Caco-2 (cell line): ENCODE measurements around the gene SLC16A11. TPM values are rescaled to one million over a fixed set of nuclear protein-coding genes. Genes with fewer than 3 reads are reported as not detected.
"Not testable (repeated sequence)": the region's sequence is repeated elsewhere in the genome, so short reads cannot be mapped to it uniquely, and the experiment has no call there.

ENCODE experiments used
- BruUV-seq: library from RNA; stranded (reverse); fragments of 400-500 nt; replicated peaks from 2 replicates; lab custom pipeline; 2021; lab: Mats Ljungman, UMichigan
- CTCF ChIA-PET: fragments of 300-600 bp; sonication (Branson Sonifier 250); formaldehyde crosslinking; loops from one replicate; lab custom pipeline; 2022; ENCODE audit warnings: antibody characterized with exemption; lab: Charles Lee
- POLR2A ChIA-PET: fragments of 300-600 bp; sonication (Branson Sonifier 250); formaldehyde crosslinking; loops from one replicate; lab custom pipeline; 2022; ENCODE audit warnings: antibody characterized with exemption; lab: Charles Lee
- DNase-seq, 2 experiments: peaks; one replicate each; pipeline versions ENCODE4 v3.0.0 to v3.0.0-alpha.2; 2020 to 2022
- H3K27me3 ChIP-seq: replicated peaks from 2 replicates; pipeline ENCODE4 v1.6.0; 2011; ENCODE audit warnings: low read length; ENCODE audit not compliant: control insufficient read depth, insufficient read depth
- H3K36me3 ChIP-seq: 2 replicates; pipeline ENCODE4 v1.5.1; 2011; ENCODE audit warnings: low read length; ENCODE audit not compliant: control insufficient read depth, insufficient read depth
- H3K4me1 ChIP-seq: fragments of 250-450 bp; sonication (Bioruptor Pico); 2 replicates; pipeline ENCODE4 v1.5.1; 2020; ENCODE audit warnings: mild to moderate bottlenecking
- H3K4me3 ChIP-seq: 2 replicates; pipeline ENCODE4 v1.5.1; 2011; ENCODE audit warnings: low read depth, mild to moderate bottlenecking, control low read depth, low read length
- H3K9me3 ChIP-seq: fragments of 250-450 bp; sonication (Bioruptor Pico); 2 replicates; pipeline ENCODE4 v1.5.1; 2020; ENCODE audit warnings: mild to moderate bottlenecking, moderate library complexity
- H3K27ac Mint-ChIP-seq: one replicate; pipeline ENCODE4 v1.8.0; 2022; ENCODE audit warnings: mixed read lengths; ENCODE audit not compliant: unreplicated experiment
- H3K27me3 Mint-ChIP-seq: one replicate; pipeline ENCODE4 v1.8.0; 2022; ENCODE audit warnings: mixed read lengths; ENCODE audit not compliant: insufficient read depth, unreplicated experiment
- H3K36me3 Mint-ChIP-seq: one replicate; pipeline ENCODE4 v1.8.0; 2022; ENCODE audit warnings: mild to moderate bottlenecking, mixed read lengths; ENCODE audit not compliant: insufficient read depth, unreplicated experiment
- H3K4me1 Mint-ChIP-seq: one replicate; pipeline ENCODE4 v1.8.0; 2022; ENCODE audit warnings: low read depth, mixed read lengths; ENCODE audit not compliant: unreplicated experiment
- H3K4me3 Mint-ChIP-seq: one replicate; pipeline ENCODE4 v1.8.0; 2022; ENCODE audit warnings: mild to moderate bottlenecking, moderate library complexity, mixed read lengths; ENCODE audit not compliant: unreplicated experiment
- H3K9me3 Mint-ChIP-seq: one replicate; pipeline ENCODE4 v1.8.0; 2022; ENCODE audit warnings: mixed read lengths; ENCODE audit not compliant: unreplicated experiment
- intact Hi-C: fragments of 100-400 bp; cut with micrococcal nuclease; formaldehyde crosslinking; loops from one replicate; pipeline ENCODE4 v1.10.0; 2022; ENCODE audit not compliant: unreplicated experiment
- total RNA-seq: library from RNA; stranded (reverse); gene quantifications from 2 replicates; pipeline ENCODE4 v1.2.3, GENCODE V29; 2022
- TF ChIP-seq, protein P1 (sequence below), 2 experiments: fragments of 200-600 bp in 1 of 2; IDR thresholded peaks; 1 replicate in 1 of 2; 2 replicates in 1 of 2; pipeline versions ENCODE4 v1.5.1 to v1.8.0; 2011 to 2022; ENCODE audit warnings: antibody characterized with exemption in 1 of 2, control low read depth in 1 of 2, inconsistent platforms in 1 of 2, low read depth in 1 of 2, low read length in 1 of 2, mild to moderate bottlenecking in 1 of 2, moderate library complexity in 1 of 2; ENCODE audit not compliant: insufficient read depth in 1 of 2, severe bottlenecking in 1 of 2, unreplicated experiment in 1 of 2

SLC16A11 gene
- total RNA-seq, 1 experiment from 2014 or later = 0.43 TPM

DNA sequence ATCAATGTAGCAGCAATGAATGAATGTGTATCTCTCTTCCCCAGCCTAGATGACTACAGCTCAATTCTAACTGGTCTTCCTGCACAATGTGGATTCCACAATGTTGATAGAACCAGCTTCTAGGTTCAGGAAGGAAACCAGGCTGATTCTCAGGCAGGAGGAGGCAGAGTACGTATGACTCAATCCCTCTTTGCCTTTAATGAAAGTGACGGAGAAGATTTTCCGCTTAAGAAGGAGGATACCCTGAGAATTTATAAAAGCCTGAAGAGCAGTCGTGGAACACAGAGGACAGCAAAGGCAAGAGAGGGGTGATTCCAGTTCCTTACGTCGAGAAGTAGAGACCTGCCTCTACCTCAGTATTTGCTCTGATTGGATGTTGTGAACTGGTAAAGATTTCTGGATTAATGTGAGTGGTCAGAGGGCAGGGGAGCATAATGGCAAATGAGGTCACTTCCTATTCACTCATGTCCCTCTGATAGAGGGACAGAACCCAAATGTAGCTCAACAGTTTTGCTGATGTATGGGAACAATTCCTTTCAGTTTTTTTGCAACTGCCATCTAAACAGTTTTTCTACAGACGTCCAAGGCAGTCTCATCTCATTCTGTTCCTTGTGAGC, 15.0 kb upstream of the SLC16A11 start:
- no peaks in the 10 kb centered on the region for H3K27me3 ChIP-seq
- Mint-ChIP-seq H3K4me1 (peaks cover 15% of the 10 kb centered on the region), H3K9me3 (no peaks in the 10 kb centered on the region), H3K27ac (no peak overlapping the region), H3K36me3 (no peaks in the 10 kb centered on the region), H3K27me3 (no peaks in the 10 kb centered on the region), H3K4me3 (no peak overlapping the region)
- no peak for DNase-seq
- H3K4me1 ChIP-seq = no peaks in the 10 kb centered on the region
- H3K36me3 ChIP-seq = no peaks in the 10 kb centered on the region
- TF ChIP-seq, protein P1, sequence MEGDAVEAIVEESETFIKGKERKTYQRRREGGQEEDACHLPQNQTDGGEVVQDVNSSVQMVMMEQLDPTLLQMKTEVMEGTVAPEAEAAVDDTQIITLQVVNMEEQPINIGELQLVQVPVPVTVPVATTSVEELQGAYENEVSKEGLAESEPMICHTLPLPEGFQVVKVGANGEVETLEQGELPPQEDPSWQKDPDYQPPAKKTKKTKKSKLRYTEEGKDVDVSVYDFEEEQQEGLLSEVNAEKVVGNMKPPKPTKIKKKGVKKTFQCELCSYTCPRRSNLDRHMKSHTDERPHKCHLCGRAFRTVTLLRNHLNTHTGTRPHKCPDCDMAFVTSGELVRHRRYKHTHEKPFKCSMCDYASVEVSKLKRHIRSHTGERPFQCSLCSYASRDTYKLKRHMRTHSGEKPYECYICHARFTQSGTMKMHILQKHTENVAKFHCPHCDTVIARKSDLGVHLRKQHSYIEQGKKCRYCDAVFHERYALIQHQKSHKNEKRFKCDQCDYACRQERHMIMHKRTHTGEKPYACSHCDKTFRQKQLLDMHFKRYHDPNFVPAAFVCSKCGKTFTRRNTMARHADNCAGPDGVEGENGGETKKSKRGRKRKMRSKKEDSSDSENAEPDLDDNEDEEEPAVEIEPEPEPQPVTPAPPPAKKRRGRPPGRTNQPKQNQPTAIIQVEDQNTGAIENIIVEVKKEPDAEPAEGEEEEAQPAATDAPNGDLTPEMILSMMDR (IDR thresholded peaks at IDR 0.05; ENCODE audit: insufficient read depth in 1 of 2, low read depth in 1 of 2, low read length in 1 of 2, severe bottlenecking in 1 of 2, unreplicated experiment in 1 of 2) = no peak
- H3K9me3 ChIP-seq = no peaks in the 10 kb centered on the region
- ChIA-PET POLR2A (no interaction called here), CTCF (no interaction called here)
- no TSS peak for BruUV-seq
- no peak overlapping the region for H3K4me3 ChIP-seq
- intact Hi-C loops = no loop called here

DNA sequence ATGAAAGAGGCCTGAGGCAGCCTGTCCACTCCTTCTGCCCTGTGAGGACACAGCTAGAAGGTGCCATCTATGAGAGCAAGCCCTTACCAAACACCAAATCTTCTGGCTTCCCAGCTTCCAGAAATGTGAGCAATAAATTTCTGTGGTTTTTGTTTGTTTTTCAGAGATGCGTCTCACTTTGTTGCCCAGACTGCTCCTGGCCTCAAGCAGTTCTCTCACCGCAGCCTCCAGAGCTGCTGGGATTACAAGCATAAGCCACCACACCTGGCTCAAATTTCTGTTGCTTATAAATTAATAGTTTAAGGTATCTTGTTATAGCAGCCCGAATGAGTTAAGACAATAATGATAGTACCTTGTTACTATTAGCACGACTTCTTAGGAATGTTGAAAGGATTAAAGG, 12.5 kb upstream of the SLC16A11 start:
- Histone ChIP-seq H3K9me3 (no peaks in the 10 kb centered on the region), H3K4me3 (no peak overlapping the region), H3K27me3 (no peaks in the 10 kb centered on the region), H3K4me1 (0 out of 2 replicates have a peak, but pooled peaks cover 6% of the 10 kb centered on the region), H3K36me3 (no peaks in the 10 kb centered on the region)
- Mint-ChIP-seq H3K36me3 (no peaks in the 10 kb centered on the region), H3K4me1 (peaks cover 7% of the 10 kb centered on the region), H3K4me3 (no peak overlapping the region), H3K27me3 (no peaks in the 10 kb centered on the region), H3K27ac (no peak overlapping the region), H3K9me3 (no peaks in the 10 kb centered on the region)
- intact Hi-C loops = no loop called here
- DNase-seq = no peak
- no TSS peak for BruUV-seq
- TF ChIP-seq, protein P1 (IDR thresholded peaks at IDR 0.05; ENCODE audit: insufficient read depth in 1 of 2, low read depth in 1 of 2, low read length in 1 of 2, severe bottlenecking in 1 of 2, unreplicated experiment in 1 of 2) = no peak
- POLR2A ChIA-PET = no interaction called here
- CTCF ChIA-PET = interaction anchor here (0.6 kb wide), 2 partner anchors 83 to 158 kb away, joined by 3 to 4 read pairs; no protein-coding TSS in a partner anchor

DNA sequence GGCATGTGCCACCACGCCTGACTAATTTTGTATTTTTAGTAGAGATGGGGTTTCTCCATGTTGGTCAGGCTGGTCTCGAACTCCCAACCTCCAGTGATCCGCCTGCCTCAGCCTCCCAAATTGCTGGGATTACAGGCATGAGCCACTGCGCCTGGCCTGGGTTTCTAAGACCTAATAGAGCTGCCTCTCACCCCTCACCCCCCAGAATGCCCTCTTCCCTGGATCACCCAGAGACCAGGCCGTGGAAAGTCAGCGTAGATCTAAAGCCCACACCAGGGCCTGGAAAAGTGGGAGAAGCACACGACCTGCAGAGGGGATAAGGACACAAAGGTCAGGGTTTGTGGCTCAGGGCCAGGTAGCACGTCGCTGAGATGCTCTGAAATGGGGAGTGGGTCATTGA, 6.7 kb upstream of the SLC16A11 start:
- intact Hi-C loops, H3K4me3 Mint-ChIP-seq, H3K4me3 ChIP-seq, H3K27me3 Mint-ChIP-seq, H3K9me3 Mint-ChIP-seq, BruUV-seq, H3K9me3 ChIP-seq, CTCF ChIA-PET, H3K27me3 ChIP-seq, H3K36me3 ChIP-seq, POLR2A ChIA-PET, DNase-seq, H3K27ac Mint-ChIP-seq: not testable (repeated sequence)
- peaks cover 14% of the 10 kb centered on the region for H3K36me3 Mint-ChIP-seq
- peaks cover 11% of the 10 kb centered on the region; the same call in 1 of the 2 replicates for H3K4me1 ChIP-seq
- H3K4me1 Mint-ChIP-seq = peaks cover 14% of the 10 kb centered on the region
